HG03280 (cell line): ENCODE results near the gene SIM1.
"Not testable (repeated sequence)": the region's sequence is repeated elsewhere in the genome, so short reads cannot be mapped to it uniquely, and the experiment has no call there.

Source experiments
- ATAC-seq: cut with Tn5 transposase; IDR thresholded peaks from one replicate; pipeline ENCODE4 v1.9.1; 2021; ENCODE audit warnings: mild to moderate bottlenecking, moderate library complexity; ENCODE audit not compliant: unreplicated experiment

The SIM1 gene

GRCh38 chr6:100370265-100370664, 94.5 kb downstream of the SIM1 start:
- ATAC-seq: no peak

- no peak for ATAC-seq
Observed at GRCh38 chr6:100366419-100366818, 98.3 kb downstream of the SIM1 start.

- ATAC-seq: no peak
Observed at GRCh38 chr6:100363651-100364050, 101.1 kb downstream of the SIM1 start.

- not testable (repeated sequence) for ATAC-seq
Observed at GRCh38 chr6:100354736-100355641, 109.7 kb downstream of the SIM1 start.

- ATAC-seq: no peak
Observed at GRCh38 chr6:100353276-100354015, 111.3 kb downstream of the SIM1 start.

GRCh38 chr6:100350139-100350538, 114.6 kb downstream of the SIM1 start:
- ATAC-seq: no peak

- ATAC-seq: no peak
Observed at GRCh38 chr6:100349366-100349765, 115.4 kb downstream of the SIM1 start.

GRCh38 chr6:100347901-100348550, 116.7 kb downstream of the SIM1 start:
- no peak for ATAC-seq

- no peak for ATAC-seq
Observed at GRCh38 chr6:100346828-100347227, 117.9 kb downstream of the SIM1 start.

- ATAC-seq: no peak
Observed at GRCh38 chr6:100346203-100346602, 118.5 kb downstream of the SIM1 start.

GRCh38 chr6:100344761-100345160, 120.0 kb downstream of the SIM1 start:
- no peak for ATAC-seq

- no peak for ATAC-seq
Observed at GRCh38 chr6:100344321-100344720, 120.4 kb downstream of the SIM1 start.

- ATAC-seq: no peak
Observed at GRCh38 chr6:100343316-100344077, 121.2 kb downstream of the SIM1 start.

GRCh38 chr6:100342830-100343229, 121.9 kb downstream of the SIM1 start:
- no peak for ATAC-seq

- ATAC-seq: no peak
Observed at GRCh38 chr6:100339574-100340255, 125.0 kb downstream of the SIM1 start.

GRCh38 chr6:100338090-100338489, 126.6 kb downstream of the SIM1 start:
- ATAC-seq: no peak

- ATAC-seq: no peak
Observed at GRCh38 chr6:100336876-100337275, 127.8 kb downstream of the SIM1 start.

GRCh38 chr6:100335991-100336390, 128.7 kb downstream of the SIM1 start:
- no peak for ATAC-seq
